GM19452 (cell line): ENCODE results near the gene FANK1.
A peak's percentile ranks its signal among the peaks of the same experiment; 100 is the strongest.

Source experiments
- ATAC-seq: cut with Tn5 transposase; IDR thresholded peaks from one replicate; pipeline ENCODE4 v1.9.1; 2021; ENCODE audit not compliant: unreplicated experiment

FANK1 gene

DNA sequence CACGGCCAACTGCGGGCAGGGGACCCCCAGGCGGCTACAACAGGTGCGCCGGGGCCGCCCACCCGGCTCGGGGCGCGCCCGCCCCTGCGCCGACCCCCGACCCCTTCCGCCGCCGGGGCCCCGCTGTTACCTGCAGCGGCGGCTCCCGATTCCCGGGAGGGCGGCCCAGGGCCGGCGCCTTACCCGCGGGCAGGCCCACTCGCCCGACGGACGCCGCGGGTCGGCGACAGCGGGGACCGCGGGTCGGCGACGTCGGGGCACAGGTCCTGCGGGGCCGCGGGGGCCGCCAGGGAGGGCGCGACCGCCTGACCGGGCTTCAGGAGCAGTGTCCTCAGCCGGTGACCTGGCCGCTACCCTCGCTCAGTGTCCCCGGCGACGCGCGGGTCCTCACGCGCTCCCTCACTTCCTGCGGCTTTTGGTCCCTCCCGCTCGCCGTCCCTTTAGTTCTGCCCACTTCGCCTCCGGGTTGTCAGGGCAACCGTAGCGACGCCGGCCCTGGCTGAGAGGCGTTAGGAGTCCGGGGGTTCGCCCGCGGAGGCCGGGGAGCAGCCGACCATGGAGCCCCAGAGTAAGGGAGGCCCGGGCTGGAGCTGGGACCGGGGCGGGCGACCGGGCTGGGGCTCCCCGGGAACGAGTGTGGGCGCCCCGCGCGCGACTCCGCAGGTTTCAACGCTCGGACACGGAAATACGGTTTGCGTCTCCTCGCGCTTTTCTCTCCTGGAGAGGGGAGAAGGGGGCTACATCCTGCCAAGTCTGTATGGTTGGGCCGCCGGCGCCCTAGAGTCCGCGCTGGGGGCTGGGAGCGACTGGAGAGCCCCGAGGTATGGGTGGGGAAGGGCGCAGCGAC lies at the start of gene FANK1:
FANK1 (plus strand) TSS at position 477 of the 847 bp plus-strand sequence; CDS start at position 556, 79 bp downstream.
- peak; percentile 81 for ATAC-seq

DNA sequence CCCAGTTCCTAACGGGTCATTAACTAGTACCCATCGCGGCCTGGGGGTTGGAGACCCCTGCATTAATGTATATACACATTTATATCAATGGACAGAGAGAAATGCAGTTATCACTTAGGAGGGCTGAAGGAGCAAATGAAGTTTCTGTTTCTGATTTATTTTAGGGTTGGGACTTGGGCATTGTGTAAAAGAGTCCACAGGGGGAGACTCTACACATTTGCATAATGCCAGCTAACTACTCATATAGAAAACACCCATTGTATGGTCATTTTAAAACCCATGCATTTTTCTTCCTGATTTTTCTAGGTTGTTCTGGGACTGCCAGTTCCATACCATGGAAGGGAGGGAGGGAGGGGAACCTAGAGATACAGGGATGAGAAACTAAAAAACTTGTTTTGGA lies 49.5 kb upstream of the FANK1 start:
- peak; percentile 60 for ATAC-seq

- ATAC-seq, result no peak
Measured at GRCh38 chr10:125848371-125848770, 48.0 kb upstream of the FANK1 start.

DNA sequence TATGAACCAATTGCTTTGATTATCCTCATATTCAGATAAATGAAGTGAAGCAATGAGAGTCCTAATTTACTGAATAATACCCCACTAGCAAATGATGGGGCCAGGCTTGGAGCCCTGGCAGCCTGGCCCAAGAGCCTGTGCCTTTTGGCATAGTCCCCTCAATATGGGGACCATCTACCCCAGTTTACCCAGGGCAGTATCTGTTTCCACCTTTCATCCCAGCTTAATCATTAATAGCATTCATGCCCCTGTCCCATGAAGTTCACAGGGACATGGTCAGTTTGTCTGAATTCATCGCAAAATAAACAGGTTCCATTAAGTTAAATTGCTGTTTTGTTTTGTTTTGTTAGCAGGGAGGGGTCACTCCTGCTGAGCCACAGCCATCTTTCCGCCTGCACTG lies 47.5 kb upstream of the FANK1 start:
- ATAC-seq, result no peak

DNA sequence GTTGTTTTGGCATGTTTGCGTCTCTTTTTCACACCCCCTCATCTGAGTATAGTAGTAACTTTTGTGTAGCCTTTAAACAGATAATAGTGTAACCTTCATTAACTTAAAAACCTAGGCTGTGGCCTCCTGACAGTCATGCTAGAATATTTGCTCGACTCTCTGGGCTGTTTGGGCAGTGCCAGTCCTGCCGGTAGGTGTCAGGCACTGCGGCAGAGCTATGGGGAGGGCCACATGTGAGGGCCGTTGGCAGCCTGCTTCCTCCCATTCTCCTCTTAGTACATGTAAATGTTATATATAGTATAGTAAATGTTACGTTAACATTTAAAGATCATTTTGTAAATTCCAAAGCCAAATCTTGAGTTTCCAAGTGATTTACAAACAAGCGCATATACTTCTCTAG lies 46.9 kb upstream of the FANK1 start:
- no peak for ATAC-seq

DNA sequence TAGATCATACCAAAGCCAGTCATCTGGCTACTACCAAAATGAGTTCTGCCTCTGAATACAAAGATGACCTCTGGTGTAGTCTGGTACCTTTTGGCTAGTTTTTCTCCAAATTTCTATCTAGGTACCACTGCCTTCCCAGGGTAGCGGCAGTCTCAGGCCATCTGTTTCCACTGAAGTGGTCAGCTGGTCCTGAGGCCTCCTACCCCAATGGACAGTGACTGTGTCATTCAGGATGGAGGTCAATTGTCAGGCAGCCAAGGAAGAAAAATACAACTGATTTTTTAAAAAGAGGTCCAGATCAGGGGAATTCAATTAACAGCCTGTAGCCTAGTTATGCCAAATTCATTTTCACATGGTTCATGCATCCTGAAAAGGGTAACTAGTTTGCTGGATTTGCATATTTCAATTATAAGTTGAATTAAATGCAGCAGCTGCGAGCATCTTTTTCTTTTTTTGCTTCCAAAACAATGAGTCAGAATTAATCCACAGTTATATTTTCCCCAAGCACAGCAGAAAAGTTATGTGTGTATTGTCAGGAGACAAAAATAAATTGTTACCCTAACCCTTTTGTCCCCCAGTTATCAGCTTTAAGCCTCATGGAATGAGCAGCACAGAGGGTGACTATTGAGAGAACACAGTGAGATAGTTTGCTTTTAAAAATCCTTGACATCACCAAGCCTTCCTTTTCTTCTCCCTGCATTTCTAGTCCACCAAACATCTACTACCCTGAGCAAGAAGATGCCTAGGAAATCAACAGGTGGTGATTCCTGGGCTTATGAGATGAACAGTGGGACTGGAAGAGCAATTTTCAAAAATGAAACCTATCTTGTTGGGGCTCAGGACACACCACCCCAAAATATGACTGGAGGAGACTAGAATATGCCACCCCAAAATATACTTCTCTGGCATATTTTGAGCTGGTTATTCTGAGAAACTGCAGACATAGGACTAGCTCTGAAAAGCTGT lies 45.3 kb upstream of the FANK1 start:
- no peak for ATAC-seq

GRCh38 chr10:125852487-125852886 lies 43.9 kb upstream of the FANK1 start:
- no peak for ATAC-seq

- ATAC-seq, result no peak
Measured at GRCh38 chr10:125857185-125857760, 39.1 kb upstream of the FANK1 start.

DNA sequence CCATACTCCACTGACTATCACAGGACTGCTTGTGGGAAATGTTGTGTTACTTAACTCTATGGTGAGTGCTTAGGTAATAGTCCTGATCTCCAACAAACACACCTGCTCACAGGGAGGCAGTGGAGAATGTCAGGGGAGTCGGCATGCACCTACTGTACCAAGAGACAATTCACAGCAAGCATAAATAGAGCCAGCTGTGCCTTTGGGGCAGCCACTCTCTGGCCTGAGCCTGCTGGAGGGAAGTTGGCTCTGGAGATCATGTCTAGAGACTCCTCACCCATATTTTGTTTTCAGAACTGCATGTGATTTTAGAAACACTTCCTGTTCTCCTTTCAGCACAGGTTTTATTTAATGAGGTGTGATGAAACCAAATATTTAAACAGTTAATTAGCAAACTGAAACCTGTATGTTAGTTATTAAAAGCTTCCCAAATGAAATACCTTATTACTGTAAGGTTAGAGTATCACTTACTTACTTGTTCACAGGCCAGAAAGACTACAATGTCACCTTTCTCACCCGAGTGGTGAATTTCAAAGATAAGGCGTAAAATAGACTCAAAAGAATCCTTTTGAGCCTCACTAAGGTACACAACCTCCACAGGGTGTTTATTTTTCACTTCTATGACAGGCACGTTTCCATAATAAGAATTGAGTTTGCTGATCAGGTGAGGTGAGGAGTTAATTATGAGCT lies 37.1 kb upstream of the FANK1 start:
- no peak for ATAC-seq

DNA sequence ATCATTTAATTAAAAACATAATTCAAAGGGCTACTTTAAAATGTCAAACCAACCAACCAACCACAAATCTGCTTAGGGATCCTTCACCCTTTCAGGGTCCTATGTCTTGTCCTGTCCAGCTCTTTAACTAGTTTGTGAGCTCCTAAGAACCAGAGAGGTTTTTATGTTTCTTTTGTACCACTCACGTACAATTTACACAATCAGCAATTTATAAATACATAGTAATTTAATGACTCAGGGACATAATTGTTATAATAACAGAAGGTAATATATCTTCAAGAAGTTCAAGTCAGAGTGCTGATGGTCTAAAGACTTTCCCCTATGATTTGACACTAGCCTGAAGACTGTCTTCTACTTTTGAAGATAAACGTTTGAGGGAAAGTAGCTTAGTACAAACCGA lies 31.2 kb upstream of the FANK1 start:
- ATAC-seq, result no peak

GRCh38 chr10:125866421-125867029 lies 29.8 kb upstream of the FANK1 start:
- ATAC-seq, result no peak

DNA sequence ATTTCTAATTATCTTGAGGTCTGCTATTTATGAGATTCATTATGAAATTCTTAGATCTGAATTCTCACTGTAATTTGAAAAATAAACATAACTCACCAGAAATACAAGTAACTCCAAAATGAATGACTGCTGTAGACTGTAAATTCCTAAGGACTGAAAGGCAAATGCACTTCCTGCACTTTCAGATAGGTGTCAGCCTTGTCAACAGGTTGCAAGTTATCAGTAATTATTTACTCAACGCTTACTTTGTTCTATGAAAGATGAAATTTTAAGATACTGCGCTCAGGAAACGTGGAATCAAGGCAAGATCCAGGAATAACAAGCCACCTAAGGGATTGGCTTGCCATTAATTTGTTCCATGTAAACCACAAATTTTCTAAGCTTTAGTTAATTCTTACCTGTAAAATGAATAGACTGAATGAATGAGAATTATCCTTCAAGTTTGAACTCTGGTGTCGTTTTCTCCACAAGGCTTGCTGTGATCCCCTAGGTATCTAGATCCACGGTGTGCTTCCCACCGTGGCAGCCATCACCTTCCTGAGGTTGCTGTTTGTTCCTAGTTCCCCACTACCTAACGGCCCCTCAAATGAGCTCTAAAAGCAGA lies 27.9 kb upstream of the FANK1 start:
- ATAC-seq, result no peak

GRCh38 chr10:125871338-125871737 lies 25.0 kb upstream of the FANK1 start:
- ATAC-seq, result no peak

DNA sequence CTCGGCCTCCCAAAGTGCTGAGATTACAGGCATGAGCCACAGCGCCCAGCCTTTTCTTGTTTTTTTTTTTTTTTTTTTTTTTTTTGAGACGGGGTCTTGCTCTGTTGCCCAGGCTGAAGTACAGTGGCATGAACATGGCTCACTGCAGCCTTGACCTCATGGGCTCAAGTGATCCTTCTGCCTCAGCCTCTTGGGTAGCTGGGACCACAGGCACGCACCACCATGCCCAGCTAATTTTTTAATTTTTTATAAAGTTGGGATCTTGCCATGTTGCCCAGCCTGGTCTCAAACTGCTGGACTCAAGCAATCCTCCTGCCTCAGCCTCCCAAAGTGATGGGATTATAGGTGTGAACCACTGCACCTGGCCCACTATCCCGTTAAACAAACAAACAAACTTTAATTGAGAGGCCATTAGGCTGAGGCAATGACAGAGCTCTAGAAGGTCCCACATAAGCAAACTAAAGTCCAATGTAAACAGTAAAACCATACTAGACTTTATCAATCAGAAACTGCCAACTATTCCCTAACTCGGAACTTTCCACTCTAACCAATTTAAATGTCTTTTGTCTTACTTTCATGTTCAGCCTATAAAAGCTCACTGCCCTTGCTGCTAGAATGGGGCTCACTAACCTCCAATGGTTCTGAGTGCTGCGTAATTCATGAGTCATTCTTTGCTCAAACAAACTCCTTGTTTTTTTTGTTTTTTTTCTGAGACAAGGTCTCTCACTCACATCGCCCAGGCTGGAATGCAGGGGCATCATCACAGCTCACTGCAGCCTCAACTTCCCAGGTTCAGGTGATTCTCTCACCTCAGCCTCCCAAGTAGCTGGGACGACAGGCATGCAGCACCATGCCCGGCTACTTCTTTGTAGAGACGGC lies 17.2 kb upstream of the FANK1 start:
- ATAC-seq, result no peak

GRCh38 chr10:125880719-125881118 lies 15.6 kb upstream of the FANK1 start:
- no peak for ATAC-seq

GRCh38 chr10:125881192-125881591 lies 15.2 kb upstream of the FANK1 start, which contains the start of gene DHX32:
Gene DHX32, minus strand, starts transcription at chr10:125881292. Its CDS starts 468 bp downstream, at chr10:125880824.
- ATAC-seq, result no peak

GRCh38 chr10:125882596-125882995 lies 13.8 kb upstream of the FANK1 start:
- no peak for ATAC-seq

DNA sequence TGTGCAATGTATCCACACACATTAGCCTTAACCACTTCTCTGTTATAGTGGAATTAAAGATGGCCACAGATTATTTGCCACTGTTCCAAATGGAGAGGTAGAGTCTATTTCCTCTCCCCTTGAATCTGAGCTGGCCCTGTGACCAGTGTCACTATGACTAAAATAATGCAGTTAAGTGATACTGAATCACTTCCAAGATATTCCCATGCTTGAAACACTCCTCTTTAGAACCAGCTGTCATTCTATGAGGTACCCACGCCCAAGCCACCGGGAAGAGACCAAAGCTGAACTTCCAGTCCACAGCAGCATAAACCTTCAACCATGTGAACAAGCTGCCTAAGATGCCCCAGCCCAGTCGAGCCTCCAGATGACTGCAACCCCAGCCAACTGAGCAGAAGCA lies 13.2 kb upstream of the FANK1 start:
- no peak for ATAC-seq

DNA sequence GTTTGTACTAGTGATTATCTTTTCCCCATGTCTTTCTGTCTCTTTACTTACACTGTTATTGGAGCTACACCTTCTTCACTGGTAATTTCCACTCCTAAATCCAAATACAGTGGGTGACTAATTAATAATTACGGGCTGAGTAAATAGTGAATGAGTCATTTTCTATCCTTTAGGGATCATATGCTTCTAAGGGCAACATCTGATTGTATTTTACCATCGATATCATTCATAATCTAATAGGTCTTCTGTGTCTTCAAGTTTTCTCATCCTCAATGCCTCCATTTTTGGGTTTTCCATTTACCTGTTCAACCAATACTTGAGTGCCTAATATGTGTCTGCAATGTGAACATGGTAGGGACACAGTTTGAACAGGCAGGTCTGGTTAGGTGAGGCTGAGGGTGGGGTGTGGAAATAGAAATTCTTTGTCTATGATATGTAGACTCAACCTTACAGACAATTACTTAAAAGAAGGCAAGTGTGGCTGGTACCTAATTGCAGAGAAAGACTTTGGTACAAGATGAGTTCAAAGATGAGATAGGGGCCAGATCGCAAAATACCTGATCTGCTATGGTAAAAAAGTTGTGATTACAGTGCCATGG lies 9.4 kb upstream of the FANK1 start:
- no peak for ATAC-seq
